ENCODE data around the gene CDCA4. TPM values are rescaled to one million over a fixed set of nuclear protein-coding genes. Genes with fewer than 3 reads are reported as not detected.

CDCA4 gene
- total and polyA plus RNA-seq, 2 donors (not counting 3 experiments of a cell fraction or from before 2014, with no cell fraction given), result 29.9 to 44.5 TPM

DNA sequence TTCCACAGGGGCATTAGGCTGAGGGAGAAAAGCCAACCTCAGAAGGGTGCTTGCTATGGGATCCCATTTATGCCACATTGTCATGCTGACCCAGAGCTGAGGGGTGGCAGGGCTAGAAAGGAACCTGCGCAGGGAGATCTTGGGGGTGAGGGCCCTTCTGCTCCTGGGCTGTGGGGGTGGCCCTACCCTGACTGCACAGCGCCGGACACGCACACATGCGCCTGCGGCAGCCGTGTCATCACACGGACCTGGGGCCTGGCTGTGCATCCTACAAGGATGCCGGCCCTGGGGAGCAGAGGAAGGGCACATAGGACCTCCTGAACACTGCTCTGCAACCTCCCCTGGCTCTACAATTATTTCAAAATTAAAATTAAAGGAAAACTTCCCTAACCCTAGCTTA, 6.9 kb downstream of the CDCA4 start:
- no peak for FAIRE-seq
- Histone ChIP-seq H3K9me3 (replicated peaks; ENCODE audit: control insufficient read depth, insufficient read depth, low read length) (no peaks in the 10 kb centered on the region), H3K9me1 (replicated peaks; ENCODE audit: control insufficient read depth, extremely low read depth, insufficient read depth, low read length) (no peaks in the 10 kb centered on the region), H2AFZ (ENCODE audit: low read depth, low read length) (no peak overlapping the region), H3K79me2 (ENCODE audit: control insufficient read depth, insufficient read depth, low read length) (peaks cover 97% of the 10 kb centered on the region), H4K20me1 (replicated peaks; ENCODE audit: control insufficient read depth, extremely low read depth, insufficient read depth, low read length) (no peaks in the 10 kb centered on the region), H3K9ac (replicated peaks; ENCODE audit: extremely low read depth, insufficient read depth, low read length) (no peak overlapping the region), H3K4me3 (replicated peaks in 1 of 3; ENCODE audit: insufficient read depth in 1 of 3, low read depth in 1 of 3, low read length in 3 of 3) (no peak overlapping the region), H3K27me3 (ENCODE audit: control insufficient read depth in 2 of 2, insufficient read depth in 2 of 2, low read length in 2 of 2) (no peaks in the 10 kb centered on the region), H3K36me3 (ENCODE audit: control insufficient read depth in 2 of 2, extremely low read depth in 1 of 2, insufficient read depth in 2 of 2, low read length in 2 of 2) (peaks cover 9 to 10% of the 10 kb centered on the region in 2 experiments), H3K27ac (ENCODE audit: insufficient read depth, low read depth, low read length) (no peak overlapping the region), H3K4me1 (ENCODE audit: control insufficient read depth, extremely low read depth, insufficient read depth, low read length) (peaks cover 30% of the 10 kb centered on the region), H3K4me2 (ENCODE audit: insufficient read depth, low read length) (no peak overlapping the region)
- no peak for DNase-seq (ENCODE audit: low read depth, low spot score)
- CTCF ChIA-PET, result interaction anchor here (1.3 to 2.1 kb wide), 3 partner anchors 19 to 32 kb away, joined by 3 to 15 read pairs (median 5); no protein-coding TSS in a partner anchor
- intact Hi-C loops (cut with micrococcal nuclease), result no loop called here
- no TSS peak for BruUV-seq (replicated peaks)
- dilution Hi-C loops (cut with MboI; ENCODE audit: extremely low pct_ligation_motif_present, low sequenced_read_pairs), result no loop called here
- POLR2A ChIA-PET, result no interaction called here
- TF ChIP-seq EZH2 (IDR thresholded peaks at IDR 0.05; ENCODE audit: borderline replicate concordance, low read depth, low read length, severe bottlenecking), result no peak
- TF ChIP-seq POLR2AphosphoS5 (IDR thresholded peaks at IDR 0.05; ENCODE audit: insufficient read depth, low read depth, low read length), result no peak
- no peak for TF ChIP-seq MYC (IDR thresholded peaks at IDR 0.05; ENCODE audit: low read depth, low read length)
- TF ChIP-seq POLR2A (IDR thresholded peaks at IDR 0.05; ENCODE audit: low read depth, low read length), result no peak
- TF ChIP-seq FOS (IDR thresholded peaks at IDR 0.05; ENCODE audit: borderline replicate concordance, insufficient read depth, low read length), result no peak
- TF ChIP-seq, protein P1, sequence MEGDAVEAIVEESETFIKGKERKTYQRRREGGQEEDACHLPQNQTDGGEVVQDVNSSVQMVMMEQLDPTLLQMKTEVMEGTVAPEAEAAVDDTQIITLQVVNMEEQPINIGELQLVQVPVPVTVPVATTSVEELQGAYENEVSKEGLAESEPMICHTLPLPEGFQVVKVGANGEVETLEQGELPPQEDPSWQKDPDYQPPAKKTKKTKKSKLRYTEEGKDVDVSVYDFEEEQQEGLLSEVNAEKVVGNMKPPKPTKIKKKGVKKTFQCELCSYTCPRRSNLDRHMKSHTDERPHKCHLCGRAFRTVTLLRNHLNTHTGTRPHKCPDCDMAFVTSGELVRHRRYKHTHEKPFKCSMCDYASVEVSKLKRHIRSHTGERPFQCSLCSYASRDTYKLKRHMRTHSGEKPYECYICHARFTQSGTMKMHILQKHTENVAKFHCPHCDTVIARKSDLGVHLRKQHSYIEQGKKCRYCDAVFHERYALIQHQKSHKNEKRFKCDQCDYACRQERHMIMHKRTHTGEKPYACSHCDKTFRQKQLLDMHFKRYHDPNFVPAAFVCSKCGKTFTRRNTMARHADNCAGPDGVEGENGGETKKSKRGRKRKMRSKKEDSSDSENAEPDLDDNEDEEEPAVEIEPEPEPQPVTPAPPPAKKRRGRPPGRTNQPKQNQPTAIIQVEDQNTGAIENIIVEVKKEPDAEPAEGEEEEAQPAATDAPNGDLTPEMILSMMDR (IDR thresholded peaks at IDR 0.05; ENCODE audit: extremely low read depth in 1 of 2, insufficient read depth in 1 of 2, low read depth in 1 of 2, low read length in 2 of 2), result no peak
